Measurements from ENCODE around the gene CAPS2. TPM values are rescaled to one million over a fixed set of nuclear protein-coding genes. Genes with fewer than 3 reads are reported as not detected.
"Not testable (repeated sequence)": the region's sequence is repeated elsewhere in the genome, so short reads cannot be mapped to it uniquely, and the experiment has no call there.

Gene CAPS2
- polyA plus RNA-seq = 1 to 10 TPM; 6.2 to 7.9 (median 6.2) TPM

DNA sequence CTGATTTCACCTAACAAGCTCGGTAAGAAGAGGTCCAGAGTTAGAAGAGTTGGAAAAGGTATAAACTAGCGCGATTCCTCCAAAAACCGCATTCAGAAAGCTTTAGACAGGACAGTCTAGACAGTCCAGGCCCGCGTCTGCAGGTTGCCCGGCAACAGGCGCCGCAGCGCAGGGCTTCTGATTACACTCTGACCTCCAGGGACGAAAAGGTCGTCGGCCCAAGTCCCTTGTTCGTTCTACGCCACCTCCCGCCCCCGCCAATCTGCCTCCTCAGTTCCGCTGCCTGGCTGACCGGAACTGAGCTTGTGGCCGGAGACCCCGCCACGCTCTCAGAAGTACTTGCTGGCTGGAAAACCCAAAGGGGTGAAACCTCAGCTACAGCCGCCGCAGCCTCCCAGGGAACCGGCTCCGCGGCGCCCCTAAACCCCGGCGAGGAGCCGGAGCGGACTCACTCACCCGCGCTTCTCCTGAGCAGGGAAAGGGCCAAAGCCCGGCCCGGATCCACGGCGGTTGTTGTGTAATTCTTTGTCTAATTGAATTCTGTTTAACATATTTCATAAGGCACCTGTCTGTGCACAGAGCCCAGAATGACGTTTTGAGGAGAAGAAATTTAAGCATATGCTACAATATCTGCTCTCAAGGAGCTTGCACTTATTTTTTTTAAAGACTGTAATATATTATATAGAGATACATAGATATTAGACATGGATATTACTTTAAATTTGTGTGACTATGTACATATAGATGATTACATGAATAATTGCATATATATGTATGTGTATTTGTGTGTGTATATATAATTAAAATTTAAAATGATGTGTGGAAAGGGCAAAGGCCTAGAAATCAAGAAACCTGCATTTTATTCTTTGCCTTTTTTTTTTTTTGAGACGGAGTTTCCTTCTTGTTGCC lies at the start of gene CAPS2:
Gene CAPS2 (minus strand): TSS at position 407 of the 909 bp plus-strand sequence. CDS start 3,826 bp downstream, outside the sequence.
- Mint-ChIP-seq H3K9me3 (no peaks in the 10 kb centered on the region), H3K4me1 (peaks cover 19 to 28% of the 10 kb centered on the region in 2 donors), H3K27ac (peak within 1 kb of the TSS; percentile 44 to 91 (median 62)), H3K36me3 (no peaks in the 10 kb centered on the region), H3K27me3 (ENCODE audit: low read depth in 3 of 3) (peaks cover 0 to 29% (median 6%) of the 10 kb centered on the region in 3 donors), H3K4me3 (peak within 1 kb of the TSS; percentile 86 to 91 (median 90))
- peak; percentile 72 to 74 (median 73) for DNase-seq

DNA sequence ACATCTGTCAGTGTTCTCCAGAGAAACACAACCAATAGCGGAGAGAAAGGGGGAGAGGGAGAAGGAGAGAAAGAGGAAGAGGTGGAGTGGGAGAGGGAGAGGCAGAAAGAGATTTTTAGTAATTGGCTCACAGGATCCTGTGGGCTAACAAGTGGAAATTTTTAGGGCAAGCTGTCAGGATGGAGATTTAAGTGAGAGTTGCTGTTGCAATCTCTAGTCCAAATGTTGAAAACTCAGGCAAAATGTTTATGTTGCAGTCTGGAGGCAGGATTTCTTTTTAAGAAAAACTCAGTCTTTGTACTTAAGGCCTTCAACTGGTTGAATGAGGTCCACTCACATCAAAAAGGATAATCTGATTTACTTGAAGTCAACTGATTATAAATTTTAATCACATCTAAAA lies 48.2 kb upstream of the CAPS2 start:
- H3K4me1 Mint-ChIP-seq = no peaks in the 10 kb centered on the region
- H3K27me3 Mint-ChIP-seq (ENCODE audit: low read depth in 3 of 3) = peaks cover 0 to 2% (median 2%) of the 10 kb centered on the region in 3 donors
- no peak overlapping the region for H3K27ac Mint-ChIP-seq
- H3K4me3 Mint-ChIP-seq = no peak overlapping the region
- H3K9me3 Mint-ChIP-seq = peaks cover 0 to 1% (median 0%) of the 10 kb centered on the region in 6 donors
- no peak for DNase-seq
- H3K36me3 Mint-ChIP-seq = peaks cover 0 to 7% (median 4%) of the 10 kb centered on the region in 3 donors

- DNase-seq = no peak
- peaks cover 0 to 2% (median 2%) of the 10 kb centered on the region in 3 donors for H3K27me3 Mint-ChIP-seq (ENCODE audit: low read depth in 3 of 3)
- H3K36me3 Mint-ChIP-seq = peaks cover 0 to 12% (median 4%) of the 10 kb centered on the region in 3 donors
- H3K27ac Mint-ChIP-seq = no peak overlapping the region
- no peak overlapping the region for H3K4me3 Mint-ChIP-seq
- no peaks in the 10 kb centered on the region for H3K4me1 Mint-ChIP-seq
- peaks cover 0 to 1% (median 0%) of the 10 kb centered on the region in 6 donors for H3K9me3 Mint-ChIP-seq
These were observed 44.8 kb upstream of the CAPS2 start for GRCh38 chr12:75374971-75375370.

GRCh38 chr12:75366629-75367028 lies 36.5 kb upstream of the CAPS2 start:
- Mint-ChIP-seq H3K9me3 (no peaks in the 10 kb centered on the region), H3K27me3 (ENCODE audit: low read depth in 3 of 3) (peaks cover 0 to 2% (median 0%) of the 10 kb centered on the region in 3 donors), H3K27ac (no peak overlapping the region), H3K4me3 (no peak overlapping the region), H3K36me3 (peaks cover 0 to 4% (median 0%) of the 10 kb centered on the region in 3 donors), H3K4me1 (no peaks in the 10 kb centered on the region)
- DNase-seq = no peak

- Mint-ChIP-seq H3K4me1 (peaks cover 0 to 7% of the 10 kb centered on the region in 2 donors), H3K36me3 (no peaks in the 10 kb centered on the region)
These were observed 34.8 kb upstream of the CAPS2 start for GRCh38 chr12:75364919-75365318.

DNA sequence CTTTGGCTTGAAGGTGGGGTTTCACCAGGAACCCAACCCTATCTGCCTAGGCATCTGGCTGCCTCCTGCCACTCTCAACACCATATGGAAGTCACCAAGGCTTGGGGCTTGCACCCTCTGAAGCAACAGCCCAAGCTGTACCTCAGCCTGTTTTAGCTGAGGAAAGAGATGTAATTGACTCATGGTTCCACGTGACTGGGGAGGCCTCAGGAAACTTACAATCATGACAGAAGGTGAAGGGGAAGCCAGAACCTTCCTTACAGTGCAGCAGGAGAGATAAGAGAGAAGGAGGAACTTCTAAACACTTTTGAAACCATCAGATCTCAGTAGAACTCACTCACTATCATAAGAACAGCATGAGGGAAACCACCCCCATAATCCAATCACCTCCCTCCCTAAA lies 31.3 kb upstream of the CAPS2 start:
- Mint-ChIP-seq H3K4me1 (peaks cover 0 to 7% of the 10 kb centered on the region in 2 donors), H3K27ac (peak overlapping the region in 1 of 6 donors; percentile 46), H3K36me3 (no peaks in the 10 kb centered on the region), H3K9me3 (no peaks in the 10 kb centered on the region), H3K27me3 (ENCODE audit: low read depth in 3 of 3) (no peaks in the 10 kb centered on the region), H3K4me3 (no peak overlapping the region)
- DNase-seq = no peak

More at GRCh38 chr12:75364919-75365318, 34.8 kb upstream of the CAPS2 start:
- H3K27me3 Mint-ChIP-seq (ENCODE audit: low read depth in 3 of 3) = peaks cover 0 to 2% (median 0%) of the 10 kb centered on the region in 3 donors
- no peaks in the 10 kb centered on the region for H3K9me3 Mint-ChIP-seq
- H3K4me3 Mint-ChIP-seq = no peak overlapping the region
- DNase-seq = no peak
- H3K27ac Mint-ChIP-seq = no peak overlapping the region

- no peak for DNase-seq
- Mint-ChIP-seq H3K4me1 (peaks cover 0 to 7% of the 10 kb centered on the region in 2 donors), H3K27me3 (ENCODE audit: low read depth in 3 of 3) (no peaks in the 10 kb centered on the region), H3K9me3 (no peaks in the 10 kb centered on the region), H3K27ac (peak overlapping the region in 1 of 6 donors; percentile 45), H3K4me3 (no peak overlapping the region), H3K36me3 (no peaks in the 10 kb centered on the region)
These were observed 30.8 kb upstream of the CAPS2 start for GRCh38 chr12:75360920-75361319.

DNA sequence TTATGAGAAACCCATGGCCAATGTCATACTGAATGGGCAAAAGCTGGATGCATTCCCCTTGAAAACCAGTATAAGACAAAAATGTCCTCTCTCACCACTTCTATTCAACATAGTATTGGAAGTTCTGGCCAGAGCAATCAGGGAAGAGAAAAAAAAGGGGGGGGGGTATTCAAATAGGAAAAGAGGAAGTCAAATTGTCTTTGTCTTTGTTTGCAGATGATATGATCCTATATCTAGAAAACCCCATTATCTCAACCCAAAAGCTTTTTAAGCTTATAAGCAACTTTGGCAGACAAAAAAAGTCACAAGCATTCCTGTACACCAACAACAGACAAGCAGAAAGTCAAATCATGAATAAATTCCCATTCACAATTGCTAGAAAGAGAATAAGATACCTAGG lies 23.9 kb upstream of the CAPS2 start:
- peaks cover 1 to 2% (median 2%) of the 10 kb centered on the region in 3 donors for H3K27me3 Mint-ChIP-seq (ENCODE audit: low read depth in 3 of 3)
- peaks cover 7 to 15% (median 13%) of the 10 kb centered on the region in 6 donors for H3K9me3 Mint-ChIP-seq
- no peak overlapping the region for H3K27ac Mint-ChIP-seq
- no peak overlapping the region for H3K4me3 Mint-ChIP-seq
- peaks cover 3 to 9% of the 10 kb centered on the region in 2 donors for H3K4me1 Mint-ChIP-seq
- H3K36me3 Mint-ChIP-seq = peaks cover 8 to 12% (median 10%) of the 10 kb centered on the region in 3 donors
- DNase-seq = no peak

- Mint-ChIP-seq H3K36me3 (peaks cover 8 to 12% (median 10%) of the 10 kb centered on the region in 3 donors), H3K27me3 (ENCODE audit: low read depth in 3 of 3) (peaks cover 1 to 2% (median 2%) of the 10 kb centered on the region in 3 donors), H3K9me3 (peaks cover 7 to 15% (median 13%) of the 10 kb centered on the region in 6 donors), H3K4me1 (peaks cover 3 to 9% of the 10 kb centered on the region in 2 donors), H3K4me3 (no peak overlapping the region), H3K27ac (no peak overlapping the region)
- DNase-seq = no peak
These were observed 20.3 kb upstream of the CAPS2 start for GRCh38 chr12:75350413-75350812.

DNA sequence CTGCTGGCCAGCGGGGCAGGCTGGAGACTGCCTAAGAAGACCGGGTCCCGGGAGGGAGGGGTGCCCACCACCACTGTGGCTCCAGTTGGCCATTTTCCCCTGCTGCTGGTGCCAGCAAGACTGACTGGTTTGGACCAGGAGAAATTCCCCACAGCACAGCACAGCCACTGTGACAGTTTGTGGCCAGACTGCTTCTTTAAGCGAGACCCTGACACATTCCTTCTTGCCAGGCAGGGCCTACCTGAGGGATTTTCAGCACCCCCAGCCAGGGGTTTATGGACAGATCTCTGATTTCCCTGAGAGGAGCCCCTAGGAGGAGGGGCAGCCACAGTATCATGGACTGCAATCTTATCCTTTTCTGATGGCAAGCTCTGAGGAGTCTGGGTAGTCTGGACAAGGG lies 19.8 kb upstream of the CAPS2 start:
- no peak overlapping the region for H3K4me3 Mint-ChIP-seq
- peaks cover 1 to 2% (median 2%) of the 10 kb centered on the region in 3 donors for H3K27me3 Mint-ChIP-seq (ENCODE audit: low read depth in 3 of 3)
- H3K27ac Mint-ChIP-seq = no peak overlapping the region
- H3K36me3 Mint-ChIP-seq = peaks cover 6 to 8% (median 8%) of the 10 kb centered on the region in 3 donors
- peaks cover 3 to 9% of the 10 kb centered on the region in 2 donors for H3K4me1 Mint-ChIP-seq
- H3K9me3 Mint-ChIP-seq = peaks cover 5 to 10% (median 9%) of the 10 kb centered on the region in 6 donors
- no peak for DNase-seq

- not testable (repeated sequence) for DNase-seq, H3K36me3 Mint-ChIP-seq
These were observed 16.1 kb upstream of the CAPS2 start for GRCh38 chr12:75346215-75346614.

DNA sequence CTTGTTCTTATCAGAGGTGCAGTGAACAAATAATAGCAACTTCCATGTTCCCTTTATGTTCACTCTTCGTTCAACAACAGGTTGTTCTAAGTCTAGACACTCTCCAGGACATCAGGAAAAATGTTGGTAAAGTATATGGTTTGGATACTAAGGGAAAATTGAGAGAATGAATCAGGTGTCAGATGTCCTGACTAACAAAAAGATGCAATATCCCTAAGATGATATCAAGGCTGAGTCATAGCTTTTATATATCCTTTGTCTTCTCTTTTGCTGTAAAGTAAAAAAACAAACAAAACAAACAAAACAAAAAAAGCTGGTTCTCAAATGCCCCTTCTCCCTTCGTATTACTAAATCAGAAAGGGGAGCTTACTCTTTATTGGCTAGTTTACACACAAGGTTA lies 15.4 kb upstream of the CAPS2 start:
- Mint-ChIP-seq H3K27me3 (ENCODE audit: low read depth in 3 of 3) (no peaks in the 10 kb centered on the region), H3K36me3 (no peaks in the 10 kb centered on the region), H3K4me3 (no peak overlapping the region), H3K9me3 (no peaks in the 10 kb centered on the region), H3K27ac (no peak overlapping the region), H3K4me1 (peaks cover 2% of the 10 kb centered on the region in 2 donors)
- no peak for DNase-seq

More at GRCh38 chr12:75346215-75346614, 16.1 kb upstream of the CAPS2 start:
- not testable (repeated sequence) for H3K27me3 Mint-ChIP-seq (ENCODE audit: low read depth in 3 of 3); H3K9me3 Mint-ChIP-seq; H3K27ac Mint-ChIP-seq; H3K4me1 Mint-ChIP-seq; H3K4me3 Mint-ChIP-seq

GRCh38 chr12:75341873-75342272 lies 11.7 kb upstream of the CAPS2 start:
- no peak overlapping the region for H3K4me3 Mint-ChIP-seq
- peaks cover 0 to 3% (median 2%) of the 10 kb centered on the region in 3 donors for H3K27me3 Mint-ChIP-seq (ENCODE audit: low read depth in 3 of 3)
- H3K9me3 Mint-ChIP-seq = no peaks in the 10 kb centered on the region
- DNase-seq = no peak
- no peak overlapping the region for H3K27ac Mint-ChIP-seq
- no peaks in the 10 kb centered on the region for H3K4me1 Mint-ChIP-seq
- H3K36me3 Mint-ChIP-seq = no peaks in the 10 kb centered on the region

DNA sequence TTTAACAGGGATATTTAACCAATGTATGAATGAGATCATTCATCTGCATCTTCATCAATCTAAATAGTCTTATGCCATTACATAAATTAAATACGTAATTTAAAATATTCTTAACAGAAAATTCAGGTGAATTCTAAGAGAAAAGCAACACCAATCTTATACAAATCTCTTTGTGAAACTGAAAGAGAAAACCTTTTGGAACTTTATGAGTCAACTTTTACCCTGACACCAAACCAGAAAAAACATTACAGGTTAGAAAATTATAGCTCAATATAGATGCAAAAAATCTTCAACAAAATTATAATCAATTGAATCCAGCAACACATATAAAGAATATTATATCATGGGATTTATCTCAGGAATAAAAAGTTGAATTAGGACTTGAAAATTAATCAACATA lies 7.8 kb upstream of the CAPS2 start:
- Mint-ChIP-seq H3K27ac (no peak overlapping the region), H3K27me3 (ENCODE audit: low read depth in 3 of 3) (peaks cover 3 to 14% (median 6%) of the 10 kb centered on the region in 3 donors), H3K4me3 (no peak overlapping the region), H3K36me3 (no peaks in the 10 kb centered on the region), H3K4me1 (peaks cover 9 to 10% of the 10 kb centered on the region in 2 donors), H3K9me3 (no peaks in the 10 kb centered on the region)
- DNase-seq = no peak

Data from immature natural killer cell (primary cell).